Measurements from ENCODE around the gene GLO1. TPM values are rescaled to one million over a fixed set of nuclear protein-coding genes. Genes with fewer than 3 reads are reported as not detected.
"Not testable (repeated sequence)": the region's sequence is repeated elsewhere in the genome, so short reads cannot be mapped to it uniquely, and the experiment has no call there.

GLO1 gene
- polyA plus RNA-seq, 1 donor (not counting 4 experiments of a cell fraction or from before 2014, with no cell fraction given), result 301 TPM

- Histone ChIP-seq H2AFZ (ENCODE audit: control insufficient read depth, low read length) (no peak overlapping the region), H3K79me2 (ENCODE audit: control insufficient read depth, insufficient read depth, low read length) (peaks cover 58% of the 10 kb centered on the region), H3K4me2 (ENCODE audit: control insufficient read depth, extremely low read depth, insufficient read depth, low read depth, low read length) (peak overlapping the region; percentile 46), H3K9me3 (ENCODE audit: control insufficient read depth, low read depth, low read length) (no peaks in the 10 kb centered on the region), H3K27ac (ENCODE audit: control insufficient read depth, insufficient read depth, low read length) (no peak overlapping the region), H3K36me3 (ENCODE audit: control insufficient read depth in 2 of 2, extremely low read depth in 1 of 2, insufficient read depth in 2 of 2, low read length in 2 of 2) (peaks cover 2 to 5% of the 10 kb centered on the region in 2 experiments), H3K4me3 (ENCODE audit: control insufficient read depth in 2 of 3, extremely low read depth in 1 of 3, insufficient read depth in 2 of 3, low read depth in 1 of 3, low read length in 3 of 3) (peak overlapping the region; percentile 41 to 90 (median 76)), H3K4me1 (ENCODE audit: control insufficient read depth, extremely low read depth, insufficient read depth, low read length) (no peaks in the 10 kb centered on the region), H4K20me1 (ENCODE audit: control insufficient read depth, extremely low read depth, insufficient read depth, low read length) (peaks cover 6% of the 10 kb centered on the region), H3K27me3 (ENCODE audit: control insufficient read depth, extremely low read depth, insufficient read depth, low read length) (no peaks in the 10 kb centered on the region), H3K9me1 (ENCODE audit: control insufficient read depth, extremely low read depth, insufficient read depth, low read length) (no peaks in the 10 kb centered on the region), H3K9ac (ENCODE audit: control insufficient read depth, extremely low read depth, insufficient read depth, low read length) (no peak overlapping the region)
- TF ChIP-seq EZH2 (IDR thresholded peaks at IDR 0.05; ENCODE audit: low read length), result no peak
- TF ChIP-seq CTCF (optimal IDR thresholded peaks at IDR 0.05 in 1 of 3, IDR thresholded peaks at IDR 0.05 in 1 of 3, conservative IDR thresholded peaks at IDR 0.05 in 1 of 3; ENCODE audit: extremely low read depth in 1 of 3, insufficient read depth in 2 of 3, low read length in 3 of 3), result no peak
- DNase-seq (ENCODE audit: low read depth, low spot score) (peak; percentile 55), FAIRE-seq (no peak)
- dilution Hi-C loops (cut with MboI; ENCODE audit: extremely low pct_ligation_motif_present, low sequenced_read_pairs), result no loop called here
Observed at GRCh38 chr6:38701551-38701950, 1.4 kb downstream of the GLO1 start.

- H3K36me3 ChIP-seq (ENCODE audit: control insufficient read depth in 2 of 2, extremely low read depth in 1 of 2, insufficient read depth in 2 of 2, low read length in 2 of 2); H3K4me1 ChIP-seq (ENCODE audit: control insufficient read depth, extremely low read depth, insufficient read depth, low read length); DNase-seq (ENCODE audit: low read depth, low spot score); H4K20me1 ChIP-seq (ENCODE audit: control insufficient read depth, extremely low read depth, insufficient read depth, low read length); H3K9me3 ChIP-seq (ENCODE audit: control insufficient read depth, low read depth, low read length); H3K4me2 ChIP-seq (ENCODE audit: control insufficient read depth, extremely low read depth, insufficient read depth, low read depth, low read length); H3K9me1 ChIP-seq (ENCODE audit: control insufficient read depth, extremely low read depth, insufficient read depth, low read length); FAIRE-seq; H3K27ac ChIP-seq (ENCODE audit: control insufficient read depth, insufficient read depth, low read length); H2AFZ ChIP-seq (ENCODE audit: control insufficient read depth, low read length); dilution Hi-C loops (cut with MboI; ENCODE audit: extremely low pct_ligation_motif_present, low sequenced_read_pairs); H3K9ac ChIP-seq (ENCODE audit: control insufficient read depth, extremely low read depth, insufficient read depth, low read length); H3K27me3 ChIP-seq (ENCODE audit: control insufficient read depth, extremely low read depth, insufficient read depth, low read length); H3K4me3 ChIP-seq (ENCODE audit: control insufficient read depth in 2 of 3, extremely low read depth in 1 of 3, insufficient read depth in 2 of 3, low read depth in 1 of 3, low read length in 3 of 3): not testable (repeated sequence)
- H3K79me2 ChIP-seq (ENCODE audit: control insufficient read depth, insufficient read depth, low read length), result peaks cover 76% of the 10 kb centered on the region
Observed at GRCh38 chr6:38699702-38700101, 3.2 kb downstream of the GLO1 start.

GRCh38 chr6:38697846-38698245 is 5.1 kb downstream of the GLO1 start:
- Histone ChIP-seq H3K4me1 (ENCODE audit: control insufficient read depth, extremely low read depth, insufficient read depth, low read length) (no peaks in the 10 kb centered on the region), H3K9me1 (ENCODE audit: control insufficient read depth, extremely low read depth, insufficient read depth, low read length) (no peaks in the 10 kb centered on the region), H3K27ac (ENCODE audit: control insufficient read depth, insufficient read depth, low read length) (no peak overlapping the region), H3K36me3 (ENCODE audit: control insufficient read depth in 2 of 2, extremely low read depth in 1 of 2, insufficient read depth in 2 of 2, low read length in 2 of 2) (peaks cover 2 to 9% of the 10 kb centered on the region in 2 experiments), H4K20me1 (ENCODE audit: control insufficient read depth, extremely low read depth, insufficient read depth, low read length) (peaks cover 9% of the 10 kb centered on the region), H3K9me3 (ENCODE audit: control insufficient read depth, low read depth, low read length) (no peaks in the 10 kb centered on the region), H3K4me3 (ENCODE audit: control insufficient read depth in 2 of 3, extremely low read depth in 1 of 3, insufficient read depth in 2 of 3, low read depth in 1 of 3, low read length in 3 of 3) (no peak overlapping the region), H3K79me2 (ENCODE audit: control insufficient read depth, insufficient read depth, low read length) (peaks cover 91% of the 10 kb centered on the region), H3K4me2 (ENCODE audit: control insufficient read depth, extremely low read depth, insufficient read depth, low read depth, low read length) (no peak overlapping the region), H3K27me3 (ENCODE audit: control insufficient read depth, extremely low read depth, insufficient read depth, low read length) (no peaks in the 10 kb centered on the region), H2AFZ (ENCODE audit: control insufficient read depth, low read length) (no peak overlapping the region), H3K9ac (ENCODE audit: control insufficient read depth, extremely low read depth, insufficient read depth, low read length) (no peak overlapping the region)
- FAIRE-seq (no peak), DNase-seq (ENCODE audit: low read depth, low spot score) (no peak)
- TF ChIP-seq CTCF (optimal IDR thresholded peaks at IDR 0.05 in 1 of 3, IDR thresholded peaks at IDR 0.05 in 1 of 3, conservative IDR thresholded peaks at IDR 0.05 in 1 of 3; ENCODE audit: extremely low read depth in 1 of 3, insufficient read depth in 2 of 3, low read length in 3 of 3) (no peak), EZH2 (IDR thresholded peaks at IDR 0.05; ENCODE audit: low read length) (no peak)
- dilution Hi-C loops (cut with MboI; ENCODE audit: extremely low pct_ligation_motif_present, low sequenced_read_pairs), result no loop called here
